Tibial artery (tissue), 4 donors: ENCODE data around the gene C1QBP.

Experiments used
- DNase-seq, 2 donors: peaks; one replicate each; pipeline ENCODE4 v3.0.0-alpha.2; 2019
- H3K27ac ChIP-seq, 2 donors: fragments of 200-600 bp; sonication (generic) in 1 of 2; 1 replicate in 1 of 2; 2 replicates in 1 of 2; pipeline ENCODE4 v1.5.1; 2018 to 2019; ENCODE audit warnings: mild to moderate bottlenecking in 1 of 2
- H3K27me3 ChIP-seq, 2 donors: fragments of 200-600 bp; sonication (generic) in 1 of 2; one replicate each; pipeline versions ENCODE4 v1.5.1 to v1.6.0; 2016 to 2019
- H3K36me3 ChIP-seq, 3 donors: fragments of 200-600 bp; sonication (generic) in 2 of 3; one replicate each; pipeline ENCODE4 v1.5.1; 2016 to 2019; ENCODE audit warnings: mild to moderate bottlenecking in 2 of 3
- H3K4me1 ChIP-seq, 4 donors: fragments of 200-600 bp; sonication (generic) in 2 of 4; 1 replicate in 3 of 4; 2 replicates in 1 of 4; pipeline ENCODE4 v1.5.1; 2016 to 2019
- H3K4me3 ChIP-seq, 2 donors: fragments of 200-600 bp; sonication (generic) in 1 of 2; 1 replicate in 1 of 2; 2 replicates in 1 of 2; pipeline ENCODE4 v1.5.1; 2018 to 2019; ENCODE audit warnings: mild to moderate bottlenecking in 2 of 2
- H3K9me3 ChIP-seq, 3 donors: fragments of 200-600 bp; sonication (generic) in 1 of 3; one replicate each; pipeline ENCODE4 v1.5.1; 2016 to 2019
- CTCF ChIP-seq, 2 experiments: fragments of 200-600 bp in 1 of 2; fragments of 450-650 bp in 1 of 2; IDR thresholded peaks; one replicate each; pipeline ENCODE4 v1.5.1; 2017 to 2019; ENCODE audit warnings: antibody characterized with exemption in 2 of 2, mild to moderate bottlenecking in 1 of 2, moderate library complexity in 1 of 2
- intact Hi-C: fragments of 100-400 bp; cut with DNase I; formaldehyde crosslinking; loops from one replicate; pipeline ENCODE4 v1.15.0; 2023; ENCODE audit warnings: low total_unique reads

The C1QBP gene

DNA sequence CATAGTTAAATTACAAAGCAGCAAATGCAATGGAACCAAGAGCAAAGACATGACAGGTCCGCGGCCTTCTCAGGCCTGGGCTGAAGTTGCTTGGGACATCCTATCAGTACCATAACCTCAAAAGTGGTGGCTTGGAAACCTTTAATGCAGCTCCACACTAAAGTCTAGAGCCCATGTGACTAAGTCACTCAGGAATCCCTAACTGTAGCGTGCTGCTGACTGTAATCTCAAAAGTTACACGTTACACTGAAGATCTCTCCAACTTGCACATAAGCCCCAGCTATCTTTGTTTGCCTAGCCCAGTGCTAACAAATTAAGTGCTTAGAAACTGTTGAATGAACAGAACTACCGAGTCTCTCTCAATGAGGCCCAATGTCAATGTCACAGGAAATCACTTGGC lies 47.3 kb downstream of the C1QBP start:
- H3K27me3 ChIP-seq: no peaks in the 10 kb centered on the region
- no peak overlapping the region for H3K4me3 ChIP-seq
- H3K36me3 ChIP-seq: peaks cover 60 to 99% (median 89%) of the 10 kb centered on the region in 3 donors
- no peaks in the 10 kb centered on the region for H3K4me1 ChIP-seq
- H3K9me3 ChIP-seq: no peaks in the 10 kb centered on the region
- TF ChIP-seq CTCF (IDR thresholded peaks at IDR 0.05): no peak
- no peak for DNase-seq
- H3K27ac ChIP-seq: no peak overlapping the region
- intact Hi-C loops: no loop called here
